ENCODE results near the gene ADGRL1. TPM values are rescaled to one million over a fixed set of nuclear protein-coding genes. Genes with fewer than 3 reads are reported as not detected.

Gene ADGRL1
- total RNA-seq, 1 experiment from 2014 or later, result 88.6 TPM

- Histone ChIP-seq H3K36me3 (ENCODE audit: control insufficient read depth in 1 of 2, insufficient read depth in 2 of 2, low read length in 2 of 2) (no peaks in the 10 kb centered on the region), H3K4me2 (ENCODE audit: low read length) (no peak overlapping the region), H3K27ac (ENCODE audit: low read depth, low read length) (no peak overlapping the region), H3K9ac (ENCODE audit: low read length) (no peak overlapping the region), H4K20me1 (ENCODE audit: insufficient read depth) (no peaks in the 10 kb centered on the region), H3K4me3 (replicated peaks in 1 of 2; ENCODE audit: low read depth in 1 of 2, low read length in 2 of 2) (no peak overlapping the region), H3K27me3 (ENCODE audit: insufficient read depth, low read length) (no peaks in the 10 kb centered on the region), H2AFZ (ENCODE audit: low read depth, low read length, poor library complexity, severe bottlenecking) (no peak overlapping the region), H3K9me3 (ENCODE audit: control insufficient read depth in 1 of 2, insufficient read depth in 1 of 2, low read depth in 1 of 2, low read length in 2 of 2) (no peaks in the 10 kb centered on the region), H3K9me2 (ENCODE audit: insufficient read depth) (no peaks in the 10 kb centered on the region), H3K4me1 (ENCODE audit: control insufficient read depth in 1 of 2, insufficient read depth in 2 of 2, low read length in 2 of 2) (peaks cover 13 to 26% of the 10 kb centered on the region in 2 experiments), H3K79me2 (ENCODE audit: insufficient read depth, low read length) (peaks cover 19% of the 10 kb centered on the region)
- BruUV-seq (replicated peaks), result no TSS peak
- POLR2A ChIA-PET, result interaction anchor here (0.7 kb wide), 1 partner anchor 10 kb away, joined by 3 read pairs; no protein-coding TSS in a partner anchor
- TF ChIP-seq EGR1 (IDR thresholded peaks at IDR 0.05; ENCODE audit: low read depth) (no peak), CBX3 (IDR thresholded peaks at IDR 0.05; ENCODE audit: low read depth) (no peak), RAD21 (IDR thresholded peaks at IDR 0.05; ENCODE audit: low read depth) (no peak), ZFX (IDR thresholded peaks at IDR 0.05) (no peak), JUND (IDR thresholded peaks at IDR 0.05) (no peak), TCF7L2 (IDR thresholded peaks at IDR 0.05; ENCODE audit: borderline replicate concordance, extremely low read depth, insufficient read depth, insufficient read length) (no peak), ATF3 (IDR thresholded peaks at IDR 0.05) (no peak), REST (IDR thresholded peaks at IDR 0.05; ENCODE audit: low read depth) (no peak), ELF1 (IDR thresholded peaks at IDR 0.05; ENCODE audit: borderline replicate concordance, low read depth) (no peak), FOSL1 (IDR thresholded peaks at IDR 0.05; ENCODE audit: low read depth) (no peak)
- intact Hi-C loops (cut with micrococcal nuclease), result loop anchor here (5.0 kb wide), 3 partner anchors 267 to 347 kb away; no protein-coding TSS in a partner anchor
- no peak for DNase-seq (ENCODE audit: low read depth, low spot score)
- ATAC-seq, result no peak
- CTCF ChIA-PET, result interaction anchor here (0.8 kb wide), 1 partner anchor 9 kb away, joined by 4 read pairs; no protein-coding TSS in a partner anchor
- RAD21 ChIA-PET (ENCODE audit: low non-redundant PET in 1 of 2, low total read pairs in 2 of 2, uncharacterized antibody in 2 of 2, unreplicated experiment in 2 of 2), result no interaction called here
Measured at GRCh38 chr19:14139944-14140343, 66.0 kb downstream of the ADGRL1 start.
